GM23338 (cell line): ENCODE data around the gene FXYD2. TPM values are rescaled to one million over a fixed set of nuclear protein-coding genes. Genes with fewer than 3 reads are reported as not detected.

Experiments used
- ATAC-seq: fragments of 200-7000 bp; cut with Tn5 transposase; 3 replicates; pipeline ENCODE4 v1.9.1; 2020
- DNase-seq: peaks from one replicate; pipeline ENCODE4 v3.0.0-alpha.2; 2015; ENCODE audit warnings: low spot score
- H2AFZ ChIP-seq: fragments of 200-600 bp; sonication (generic); 2 replicates; pipeline ENCODE4 v1.8.0; 2016; ENCODE audit warnings: antibody characterized with exemption, mild to moderate bottlenecking, moderate library complexity
- H3F3A ChIP-seq: fragments of 200-600 bp; sonication (generic); replicated peaks from 2 replicates; pipeline ENCODE4 v1.8.0; 2017; ENCODE audit warnings: antibody characterized with exemption, mixed run types, low read depth
- H3K27ac ChIP-seq: fragments of 200-600 bp; sonication (generic); 2 replicates; pipeline ENCODE4 v1.6.1; 2016; ENCODE audit warnings: low read depth
- H3K27me3 ChIP-seq: fragments of 200-600 bp; sonication (generic); 2 replicates; pipeline ENCODE4 v1.8.0; 2016; ENCODE audit warnings: mild to moderate bottlenecking, mixed run types, moderate library complexity; ENCODE audit not compliant: insufficient read depth
- H3K36me3 ChIP-seq: fragments of 200-600 bp; sonication (generic); 2 replicates; pipeline ENCODE4 v1.8.0; 2016; ENCODE audit warnings: mild to moderate bottlenecking; ENCODE audit not compliant: insufficient read depth
- H3K4me1 ChIP-seq: fragments of 200-600 bp; sonication (generic); 2 replicates; pipeline ENCODE4 v1.8.0; 2016; ENCODE audit warnings: mild to moderate bottlenecking, moderate library complexity; ENCODE audit not compliant: insufficient read depth
- H3K4me2 ChIP-seq: fragments of 200-600 bp; sonication (generic); 2 replicates; pipeline ENCODE4 v1.7.1; 2017; ENCODE audit warnings: mixed run types
- H3K4me3 ChIP-seq: fragments of 200-600 bp; sonication (generic); 2 replicates; pipeline ENCODE4 v1.6.1; 2016; ENCODE audit warnings: mixed run types
- H3K79me2 ChIP-seq: fragments of 200-600 bp; sonication (generic); replicated peaks from 2 replicates; pipeline ENCODE4 v1.8.0; 2017; ENCODE audit warnings: mild to moderate bottlenecking; ENCODE audit not compliant: insufficient read depth
- H3K9me2 ChIP-seq: fragments of 200-600 bp; sonication (generic); 2 replicates; pipeline ENCODE4 v1.8.0; 2017; ENCODE audit not compliant: insufficient read depth
- H4K20me1 ChIP-seq: fragments of 200-600 bp; sonication (generic); replicated peaks from 2 replicates; pipeline ENCODE4 v1.8.0; 2017; ENCODE audit warnings: mild to moderate bottlenecking; ENCODE audit not compliant: insufficient read depth
- H3K27ac Mint-ChIP-seq: 2 replicates; pipeline ENCODE4 v1.8.0; 2020; ENCODE audit warnings: inconsistent platforms, mild to moderate bottlenecking, moderate library complexity, mixed read lengths
- H3K27me3 Mint-ChIP-seq: 3 replicates; pipeline ENCODE4 v1.8.0; 2022; ENCODE audit warnings: low read depth, mild to moderate bottlenecking, moderate library complexity, mixed read lengths, inconsistent platforms; ENCODE audit not compliant: insufficient read depth, poor library complexity
- H3K36me3 Mint-ChIP-seq: 3 replicates; pipeline ENCODE4 v1.8.0; 2021; ENCODE audit warnings: low read depth, mild to moderate bottlenecking, inconsistent platforms, moderate library complexity, mixed read lengths
- H3K4me1 Mint-ChIP-seq: 3 replicates; pipeline ENCODE4 v1.8.0; 2020; ENCODE audit warnings: mild to moderate bottlenecking, inconsistent platforms, mixed read lengths
- H3K4me3 Mint-ChIP-seq: 3 replicates; pipeline ENCODE4 v1.8.0; 2021; ENCODE audit warnings: moderate library complexity, mild to moderate bottlenecking, inconsistent platforms, mixed read lengths
- H3K9me3 Mint-ChIP-seq: 3 replicates; pipeline ENCODE4 v1.8.0; 2020; ENCODE audit warnings: moderate library complexity, mild to moderate bottlenecking, inconsistent platforms, mixed read lengths
- EZH2 ChIP-seq: fragments of 200-600 bp; sonication (generic); IDR thresholded peaks from one replicate; pipeline ENCODE4 v1.8.0; 2017; ENCODE audit warnings: antibody characterized with exemption, mild to moderate bottlenecking, low read depth; ENCODE audit not compliant: unreplicated experiment
- EZH2phosphoT487 ChIP-seq: fragments of 200-600 bp; sonication (generic); IDR thresholded peaks from one replicate; pipeline ENCODE4 v1.8.1; 2018; ENCODE audit warnings: antibody characterized with exemption; ENCODE audit not compliant: unreplicated experiment
- JUNB ChIP-seq: IDR thresholded peaks from one replicate; pipeline ENCODE4 v1.6.1; 2016; ENCODE audit warnings: antibody characterized with exemption; ENCODE audit not compliant: unreplicated experiment
- NANOG ChIP-seq: IDR thresholded peaks from 2 replicates; pipeline ENCODE4 v1.6.1; 2016; ENCODE audit warnings: antibody characterized with exemption, borderline replicate concordance
- POLR2AphosphoS5 ChIP-seq: IDR thresholded peaks from 2 replicates; pipeline ENCODE4 v1.6.1; 2016; ENCODE audit warnings: antibody characterized with exemption, low read depth
- STAT1 ChIP-seq: IDR thresholded peaks from one replicate; pipeline ENCODE4 v1.6.1; 2016; ENCODE audit warnings: antibody characterized with exemption; ENCODE audit not compliant: unreplicated experiment
- ZNF114 ChIP-seq: fragments of 250-450 bp; sonication (Bioruptor Pico); IDR thresholded peaks from 2 replicates; pipeline ENCODE4 v1.5.0; 2020; ENCODE audit warnings: mild to moderate bottlenecking, moderate library complexity
- ZNF331 ChIP-seq: fragments of 250-450 bp; sonication (Bioruptor Pico); IDR thresholded peaks from 2 replicates; pipeline ENCODE4 v1.5.0; 2020; ENCODE audit warnings: low read depth, mild to moderate bottlenecking, moderate library complexity
- polyA plus RNA-seq: library from polyadenylated mRNA; unstranded; fragments of >200 nt; fragmentation: Nextera tagmentation; extraction: Ambion mirVana; gene quantifications from 2 replicates; pipeline ENCODE4 v1.2.1, GENCODE V29; 2016
- total RNA-seq: library from RNA; depleted of rRNA; stranded (reverse); fragments of >200 nt; shearing (Covaris generic); gene quantifications from 2 replicates; pipeline ENCODE4 v1.2.3, GENCODE V29; 2014
- TF ChIP-seq, protein P1 (sequence below), 2 experiments: fragments of 200-600 bp in 1 of 2; sonication (generic) in 1 of 2; conservative IDR thresholded peaks; 2 replicates each; pipeline versions ENCODE4 v1.5.1 to v1.6.1; 2016 to 2017; ENCODE audit warnings: antibody characterized with exemption in 2 of 2, low read depth in 2 of 2, mild to moderate bottlenecking in 2 of 2, moderate library complexity in 1 of 2
- TF ChIP-seq, protein P2 (sequence below): IDR thresholded peaks from 2 replicates; pipeline ENCODE4 v1.6.1; 2016; ENCODE audit warnings: antibody characterized with exemption
- TF ChIP-seq, protein P3 (sequence below): fragments of 250-450 bp; sonication (Bioruptor Pico); IDR thresholded peaks from 2 replicates; pipeline ENCODE4 v1.5.0; 2020; ENCODE audit warnings: mild to moderate bottlenecking, moderate library complexity

The FXYD2 gene
- total and polyA plus RNA-seq, 2 experiments from 2014 or later, result 0.59 to 1.4 TPM

DNA sequence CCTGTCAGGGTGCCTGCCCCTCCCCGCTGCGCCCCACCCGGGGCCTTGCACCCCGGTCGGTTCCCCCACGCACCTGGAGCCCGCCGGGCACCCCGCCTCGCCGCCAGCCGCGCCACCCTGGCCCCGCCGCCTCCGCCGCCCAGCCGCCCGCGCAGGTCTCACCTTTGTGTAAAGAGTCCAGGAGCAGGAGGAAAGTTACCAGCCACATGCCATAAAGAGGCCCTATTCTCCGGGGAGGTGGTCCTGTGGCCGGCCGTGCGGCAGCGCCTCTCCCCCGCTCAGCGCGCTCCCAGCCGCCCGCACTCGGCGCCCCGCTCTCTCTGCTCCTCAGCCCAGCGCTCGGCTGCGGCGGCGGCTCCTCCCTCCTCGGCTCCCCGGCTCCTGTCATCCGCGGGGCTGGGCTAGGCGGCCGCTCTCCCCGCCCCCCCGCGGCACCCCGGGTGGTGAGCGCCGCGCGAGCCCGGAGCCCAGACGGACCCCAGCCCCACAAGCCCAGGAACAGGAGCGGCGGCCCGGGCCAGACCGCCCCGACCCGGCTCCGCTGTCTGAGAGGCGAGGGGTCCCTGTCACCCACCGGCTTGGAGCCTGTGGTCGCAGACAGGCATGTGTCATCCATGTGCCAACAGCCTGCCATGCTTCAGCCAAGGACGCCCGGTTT is 27.5 kb downstream of the FXYD2 start, which contains the start of gene DSCAML1:
Gene DSCAML1 (minus strand): TSS at position 345 of the 658 bp plus-strand sequence. CDS start 137 bp downstream, at position 208.
- Histone ChIP-seq H2AFZ (peak within 1 kb of the TSS; percentile 92), H3K4me1 (peaks cover 10% of the 10 kb centered on the region; the same call in 1 of the 2 replicates), H4K20me1 (no peaks in the 10 kb centered on the region), H3K79me2 (no peaks in the 10 kb centered on the region), H3K9me2 (no peaks in the 10 kb centered on the region), H3K27ac (no peak within 1 kb of the TSS), H3F3A (no peaks in the 10 kb centered on the region), H3K36me3 (no peaks in the 10 kb centered on the region), H3K27me3 (peaks cover 71% of the 10 kb centered on the region), H3K4me2 (peak within 1 kb of the TSS; percentile 94), H3K4me3 (peak within 1 kb of the TSS; percentile 71)
- Mint-ChIP-seq H3K27ac (no peak within 1 kb of the TSS), H3K9me3 (no peaks in the 10 kb centered on the region), H3K36me3 (no peaks in the 10 kb centered on the region), H3K4me3 (peak within 1 kb of the TSS; percentile 79), H3K27me3 (peaks cover 62% of the 10 kb centered on the region), H3K4me1 (peaks cover 26% of the 10 kb centered on the region)
- TF ChIP-seq ZNF331 (no peak), JUNB (no peak), STAT1 (no peak), EZH2 (peak; percentile 81)
- TF ChIP-seq, protein P1, sequence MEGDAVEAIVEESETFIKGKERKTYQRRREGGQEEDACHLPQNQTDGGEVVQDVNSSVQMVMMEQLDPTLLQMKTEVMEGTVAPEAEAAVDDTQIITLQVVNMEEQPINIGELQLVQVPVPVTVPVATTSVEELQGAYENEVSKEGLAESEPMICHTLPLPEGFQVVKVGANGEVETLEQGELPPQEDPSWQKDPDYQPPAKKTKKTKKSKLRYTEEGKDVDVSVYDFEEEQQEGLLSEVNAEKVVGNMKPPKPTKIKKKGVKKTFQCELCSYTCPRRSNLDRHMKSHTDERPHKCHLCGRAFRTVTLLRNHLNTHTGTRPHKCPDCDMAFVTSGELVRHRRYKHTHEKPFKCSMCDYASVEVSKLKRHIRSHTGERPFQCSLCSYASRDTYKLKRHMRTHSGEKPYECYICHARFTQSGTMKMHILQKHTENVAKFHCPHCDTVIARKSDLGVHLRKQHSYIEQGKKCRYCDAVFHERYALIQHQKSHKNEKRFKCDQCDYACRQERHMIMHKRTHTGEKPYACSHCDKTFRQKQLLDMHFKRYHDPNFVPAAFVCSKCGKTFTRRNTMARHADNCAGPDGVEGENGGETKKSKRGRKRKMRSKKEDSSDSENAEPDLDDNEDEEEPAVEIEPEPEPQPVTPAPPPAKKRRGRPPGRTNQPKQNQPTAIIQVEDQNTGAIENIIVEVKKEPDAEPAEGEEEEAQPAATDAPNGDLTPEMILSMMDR (conservative IDR thresholded peaks at IDR 0.05; ENCODE audit: low read depth in 2 of 2), result no peak
- TF ChIP-seq, protein P2, sequence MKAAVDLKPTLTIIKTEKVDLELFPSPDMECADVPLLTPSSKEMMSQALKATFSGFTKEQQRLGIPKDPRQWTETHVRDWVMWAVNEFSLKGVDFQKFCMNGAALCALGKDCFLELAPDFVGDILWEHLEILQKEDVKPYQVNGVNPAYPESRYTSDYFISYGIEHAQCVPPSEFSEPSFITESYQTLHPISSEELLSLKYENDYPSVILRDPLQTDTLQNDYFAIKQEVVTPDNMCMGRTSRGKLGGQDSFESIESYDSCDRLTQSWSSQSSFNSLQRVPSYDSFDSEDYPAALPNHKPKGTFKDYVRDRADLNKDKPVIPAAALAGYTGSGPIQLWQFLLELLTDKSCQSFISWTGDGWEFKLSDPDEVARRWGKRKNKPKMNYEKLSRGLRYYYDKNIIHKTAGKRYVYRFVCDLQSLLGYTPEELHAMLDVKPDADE, result no peak
- ATAC-seq, result peak; percentile 78
- peak; percentile 70 for DNase-seq

DNA sequence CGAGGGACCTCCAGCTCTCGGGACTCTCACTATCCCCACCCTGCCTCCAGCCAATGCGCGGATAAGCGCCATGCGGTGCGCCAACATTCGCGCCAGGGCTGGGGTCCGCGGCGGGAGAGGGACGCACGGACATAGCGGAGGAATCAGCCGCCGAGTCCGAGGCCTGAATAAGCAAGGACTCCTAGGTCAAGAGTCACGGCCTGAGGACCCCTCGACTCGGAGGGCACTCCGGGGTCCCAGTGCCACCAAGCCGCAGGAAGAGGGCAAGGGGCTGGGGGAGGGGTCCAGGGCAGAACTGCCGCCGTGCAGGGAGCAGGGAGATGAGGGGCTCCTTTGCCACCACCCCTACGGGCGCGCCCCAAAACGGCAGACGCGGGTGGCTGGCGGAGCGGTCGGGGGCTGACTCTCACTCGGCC is 28.1 kb downstream of the FXYD2 start:
- Histone ChIP-seq H3K27ac (no peak overlapping the region), H2AFZ (peak overlapping the region; percentile 92), H3K4me1 (peaks cover 10% of the 10 kb centered on the region; the same call in 1 of the 2 replicates), H4K20me1 (no peaks in the 10 kb centered on the region), H3K27me3 (peaks cover 71% of the 10 kb centered on the region), H3K9me2 (no peaks in the 10 kb centered on the region), H3F3A (no peaks in the 10 kb centered on the region), H3K4me2 (peak overlapping the region; percentile 94), H3K79me2 (no peaks in the 10 kb centered on the region), H3K4me3 (peak overlapping the region; percentile 71), H3K36me3 (no peaks in the 10 kb centered on the region)
- Mint-ChIP-seq H3K27ac (no peak overlapping the region), H3K27me3 (peaks cover 62% of the 10 kb centered on the region), H3K4me1 (peaks cover 26% of the 10 kb centered on the region), H3K36me3 (no peaks in the 10 kb centered on the region), H3K4me3 (peak overlapping the region; percentile 79), H3K9me3 (no peaks in the 10 kb centered on the region)
- DNase-seq (peak; percentile 53), ATAC-seq (peak; percentile 32)
- no peak for TF ChIP-seq STAT1
- TF ChIP-seq ZNF331, result no peak
- no peak for TF ChIP-seq POLR2AphosphoS5
- TF ChIP-seq EZH2, result peak; percentile 82
- TF ChIP-seq, protein P3, sequence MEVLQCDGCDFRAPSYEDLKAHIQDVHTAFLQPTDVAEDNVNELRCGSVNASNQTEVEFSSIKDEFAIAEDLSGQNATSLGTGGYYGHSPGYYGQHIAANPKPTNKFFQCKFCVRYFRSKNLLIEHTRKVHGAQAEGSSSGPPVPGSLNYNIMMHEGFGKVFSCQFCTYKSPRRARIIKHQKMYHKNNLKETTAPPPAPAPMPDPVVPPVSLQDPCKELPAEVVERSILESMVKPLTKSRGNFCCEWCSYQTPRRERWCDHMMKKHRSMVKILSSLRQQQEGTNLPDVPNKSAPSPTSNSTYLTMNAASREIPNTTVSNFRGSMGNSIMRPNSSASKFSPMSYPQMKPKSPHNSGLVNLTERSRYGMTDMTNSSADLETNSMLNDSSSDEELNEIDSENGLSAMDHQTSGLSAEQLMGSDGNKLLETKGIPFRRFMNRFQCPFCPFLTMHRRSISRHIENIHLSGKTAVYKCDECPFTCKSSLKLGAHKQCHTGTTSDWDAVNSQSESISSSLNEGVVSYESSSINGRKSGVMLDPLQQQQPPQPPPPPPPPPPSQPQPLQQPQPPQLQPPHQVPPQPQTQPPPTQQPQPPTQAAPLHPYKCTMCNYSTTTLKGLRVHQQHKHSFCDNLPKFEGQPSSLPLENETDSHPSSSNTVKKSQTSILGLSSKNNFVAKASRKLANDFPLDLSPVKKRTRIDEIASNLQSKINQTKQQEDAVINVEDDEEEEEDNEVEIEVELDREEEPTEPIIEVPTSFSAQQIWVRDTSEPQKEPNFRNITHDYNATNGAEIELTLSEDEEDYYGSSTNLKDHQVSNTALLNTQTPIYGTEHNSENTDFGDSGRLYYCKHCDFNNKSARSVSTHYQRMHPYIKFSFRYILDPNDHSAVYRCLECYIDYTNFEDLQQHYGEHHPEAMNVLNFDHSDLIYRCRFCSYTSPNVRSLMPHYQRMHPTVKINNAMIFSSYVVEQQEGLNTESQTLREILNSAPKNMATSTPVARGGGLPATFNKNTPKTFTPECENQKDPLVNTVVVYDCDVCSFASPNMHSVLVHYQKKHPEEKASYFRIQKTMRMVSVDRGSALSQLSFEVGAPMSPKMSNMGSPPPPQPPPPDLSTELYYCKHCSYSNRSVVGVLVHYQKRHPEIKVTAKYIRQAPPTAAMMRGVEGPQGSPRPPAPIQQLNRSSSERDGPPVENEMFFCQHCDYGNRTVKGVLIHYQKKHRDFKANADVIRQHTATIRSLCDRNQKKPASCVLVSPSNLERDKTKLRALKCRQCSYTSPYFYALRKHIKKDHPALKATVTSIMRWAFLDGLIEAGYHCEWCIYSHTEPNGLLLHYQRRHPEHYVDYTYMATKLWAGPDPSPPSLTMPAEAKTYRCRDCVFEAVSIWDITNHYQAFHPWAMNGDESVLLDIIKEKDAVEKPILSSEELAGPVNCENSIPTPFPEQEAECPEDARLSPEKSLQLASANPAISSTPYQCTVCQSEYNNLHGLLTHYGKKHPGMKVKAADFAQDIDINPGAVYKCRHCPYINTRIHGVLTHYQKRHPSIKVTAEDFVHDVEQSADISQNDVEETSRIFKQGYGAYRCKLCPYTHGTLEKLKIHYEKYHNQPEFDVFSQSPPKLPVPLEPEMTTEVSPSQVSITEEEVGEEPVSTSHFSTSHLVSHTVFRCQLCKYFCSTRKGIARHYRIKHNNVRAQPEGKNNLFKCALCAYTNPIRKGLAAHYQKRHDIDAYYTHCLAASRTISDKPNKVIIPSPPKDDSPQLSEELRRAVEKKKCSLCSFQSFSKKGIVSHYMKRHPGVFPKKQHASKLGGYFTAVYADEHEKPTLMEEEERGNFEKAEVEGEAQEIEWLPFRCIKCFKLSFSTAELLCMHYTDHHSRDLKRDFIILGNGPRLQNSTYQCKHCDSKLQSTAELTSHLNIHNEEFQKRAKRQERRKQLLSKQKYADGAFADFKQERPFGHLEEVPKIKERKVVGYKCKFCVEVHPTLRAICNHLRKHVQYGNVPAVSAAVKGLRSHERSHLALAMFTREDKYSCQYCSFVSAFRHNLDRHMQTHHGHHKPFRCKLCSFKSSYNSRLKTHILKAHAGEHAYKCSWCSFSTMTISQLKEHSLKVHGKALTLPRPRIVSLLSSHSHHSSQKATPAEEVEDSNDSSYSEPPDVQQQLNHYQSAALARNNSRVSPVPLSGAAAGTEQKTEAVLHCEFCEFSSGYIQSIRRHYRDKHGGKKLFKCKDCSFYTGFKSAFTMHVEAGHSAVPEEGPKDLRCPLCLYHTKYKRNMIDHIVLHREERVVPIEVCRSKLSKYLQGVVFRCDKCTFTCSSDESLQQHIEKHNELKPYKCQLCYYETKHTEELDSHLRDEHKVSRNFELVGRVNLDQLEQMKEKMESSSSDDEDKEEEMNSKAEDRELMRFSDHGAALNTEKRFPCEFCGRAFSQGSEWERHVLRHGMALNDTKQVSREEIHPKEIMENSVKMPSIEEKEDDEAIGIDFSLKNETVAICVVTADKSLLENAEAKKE (CRISPR knock-in tag), result no peak
- no peak for TF ChIP-seq ZNF114 (CRISPR knock-in tag)
- no peak for TF ChIP-seq NANOG
- TF ChIP-seq EZH2phosphoT487, result peak; percentile 45
